ENCODE measurements around the gene CARD19. TPM values are rescaled to one million over a fixed set of nuclear protein-coding genes. Genes with fewer than 3 reads are reported as not detected.

CARD19 gene
- total and polyA plus RNA-seq, 9 of the 15 experiments (the other 6 are each of a cell fraction or from before 2014, with no cell fraction given): 0.90 to 34.9 (median 14.6) TPM

DNA sequence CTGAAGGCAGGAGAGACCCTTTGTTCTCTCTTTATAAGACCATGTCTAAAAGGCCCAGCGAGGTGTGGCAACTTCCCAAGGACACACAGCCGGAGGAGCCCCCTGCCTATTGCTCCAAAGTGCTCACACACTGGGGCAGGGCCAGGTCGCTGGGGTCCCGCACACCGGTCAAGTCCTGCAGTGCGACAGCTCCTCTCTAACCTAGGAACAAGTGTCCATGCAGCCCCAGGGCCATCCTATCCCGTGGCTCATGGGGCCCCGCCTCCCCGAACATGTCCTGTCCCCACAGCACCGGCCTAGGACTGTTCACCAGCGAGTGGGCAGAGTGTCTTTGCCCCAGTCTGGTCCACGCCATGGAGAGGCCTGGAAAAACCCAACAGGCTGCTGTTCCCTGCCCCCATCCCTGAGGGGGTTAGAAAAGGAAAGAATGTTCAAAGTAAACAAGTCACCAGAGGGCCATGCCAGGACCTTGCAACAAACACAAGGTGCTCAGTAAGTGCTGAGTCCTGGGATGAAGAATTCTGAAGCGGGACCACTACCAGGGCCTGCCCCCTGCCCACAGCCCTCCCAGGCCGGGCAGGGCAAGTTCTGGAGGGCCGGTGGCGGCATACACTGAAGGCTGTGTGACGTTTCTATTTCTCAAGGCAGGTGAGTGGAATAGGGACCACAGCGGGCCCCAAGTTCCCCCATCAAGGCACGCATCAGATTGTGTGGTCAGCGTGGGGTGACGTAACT, 37.1 kb downstream of the CARD19 start (continued):
- TF ChIP-seq, protein P1, sequence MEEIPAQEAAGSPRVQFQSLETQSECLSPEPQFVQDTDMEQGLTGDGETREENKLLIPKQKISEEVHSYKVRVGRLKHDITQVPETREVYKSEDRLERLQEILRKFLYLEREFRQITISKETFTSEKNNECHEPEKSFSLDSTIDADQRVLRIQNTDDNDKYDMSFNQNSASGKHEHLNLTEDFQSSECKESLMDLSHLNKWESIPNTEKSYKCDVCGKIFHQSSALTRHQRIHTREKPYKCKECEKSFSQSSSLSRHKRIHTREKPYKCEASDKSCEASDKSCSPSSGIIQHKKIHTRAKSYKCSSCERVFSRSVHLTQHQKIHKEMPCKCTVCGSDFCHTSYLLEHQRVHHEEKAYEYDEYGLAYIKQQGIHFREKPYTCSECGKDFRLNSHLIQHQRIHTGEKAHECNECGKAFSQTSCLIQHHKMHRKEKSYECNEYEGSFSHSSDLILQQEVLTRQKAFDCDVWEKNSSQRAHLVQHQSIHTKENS (CRISPR knock-in tag; IDR thresholded peaks at IDR 0.05): no peak
- peak; percentile 89; the same call in 1 of the 2 replicates for TF ChIP-seq ZKSCAN8 (CRISPR knock-in tag; IDR thresholded peaks at IDR 0.05)
- TF ChIP-seq, protein P2, sequence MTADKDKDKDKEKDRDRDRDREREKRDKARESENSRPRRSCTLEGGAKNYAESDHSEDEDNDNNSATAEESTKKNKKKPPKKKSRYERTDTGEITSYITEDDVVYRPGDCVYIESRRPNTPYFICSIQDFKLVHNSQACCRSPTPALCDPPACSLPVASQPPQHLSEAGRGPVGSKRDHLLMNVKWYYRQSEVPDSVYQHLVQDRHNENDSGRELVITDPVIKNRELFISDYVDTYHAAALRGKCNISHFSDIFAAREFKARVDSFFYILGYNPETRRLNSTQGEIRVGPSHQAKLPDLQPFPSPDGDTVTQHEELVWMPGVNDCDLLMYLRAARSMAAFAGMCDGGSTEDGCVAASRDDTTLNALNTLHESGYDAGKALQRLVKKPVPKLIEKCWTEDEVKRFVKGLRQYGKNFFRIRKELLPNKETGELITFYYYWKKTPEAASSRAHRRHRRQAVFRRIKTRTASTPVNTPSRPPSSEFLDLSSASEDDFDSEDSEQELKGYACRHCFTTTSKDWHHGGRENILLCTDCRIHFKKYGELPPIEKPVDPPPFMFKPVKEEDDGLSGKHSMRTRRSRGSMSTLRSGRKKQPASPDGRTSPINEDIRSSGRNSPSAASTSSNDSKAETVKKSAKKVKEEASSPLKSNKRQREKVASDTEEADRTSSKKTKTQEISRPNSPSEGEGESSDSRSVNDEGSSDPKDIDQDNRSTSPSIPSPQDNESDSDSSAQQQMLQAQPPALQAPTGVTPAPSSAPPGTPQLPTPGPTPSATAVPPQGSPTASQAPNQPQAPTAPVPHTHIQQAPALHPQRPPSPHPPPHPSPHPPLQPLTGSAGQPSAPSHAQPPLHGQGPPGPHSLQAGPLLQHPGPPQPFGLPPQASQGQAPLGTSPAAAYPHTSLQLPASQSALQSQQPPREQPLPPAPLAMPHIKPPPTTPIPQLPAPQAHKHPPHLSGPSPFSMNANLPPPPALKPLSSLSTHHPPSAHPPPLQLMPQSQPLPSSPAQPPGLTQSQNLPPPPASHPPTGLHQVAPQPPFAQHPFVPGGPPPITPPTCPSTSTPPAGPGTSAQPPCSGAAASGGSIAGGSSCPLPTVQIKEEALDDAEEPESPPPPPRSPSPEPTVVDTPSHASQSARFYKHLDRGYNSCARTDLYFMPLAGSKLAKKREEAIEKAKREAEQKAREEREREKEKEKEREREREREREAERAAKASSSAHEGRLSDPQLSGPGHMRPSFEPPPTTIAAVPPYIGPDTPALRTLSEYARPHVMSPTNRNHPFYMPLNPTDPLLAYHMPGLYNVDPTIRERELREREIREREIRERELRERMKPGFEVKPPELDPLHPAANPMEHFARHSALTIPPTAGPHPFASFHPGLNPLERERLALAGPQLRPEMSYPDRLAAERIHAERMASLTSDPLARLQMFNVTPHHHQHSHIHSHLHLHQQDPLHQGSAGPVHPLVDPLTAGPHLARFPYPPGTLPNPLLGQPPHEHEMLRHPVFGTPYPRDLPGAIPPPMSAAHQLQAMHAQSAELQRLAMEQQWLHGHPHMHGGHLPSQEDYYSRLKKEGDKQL (CRISPR knock-in tag; IDR thresholded peaks at IDR 0.05; ENCODE audit: borderline replicate concordance): no peak
- TF ChIP-seq EHMT2 (IDR thresholded peaks at IDR 0.05): no peak
- TF ChIP-seq PCBP2 (IDR thresholded peaks at IDR 0.05; ENCODE audit: low read depth, low read length, poor library complexity, severe bottlenecking): no peak
- TF ChIP-seq, protein P3, sequence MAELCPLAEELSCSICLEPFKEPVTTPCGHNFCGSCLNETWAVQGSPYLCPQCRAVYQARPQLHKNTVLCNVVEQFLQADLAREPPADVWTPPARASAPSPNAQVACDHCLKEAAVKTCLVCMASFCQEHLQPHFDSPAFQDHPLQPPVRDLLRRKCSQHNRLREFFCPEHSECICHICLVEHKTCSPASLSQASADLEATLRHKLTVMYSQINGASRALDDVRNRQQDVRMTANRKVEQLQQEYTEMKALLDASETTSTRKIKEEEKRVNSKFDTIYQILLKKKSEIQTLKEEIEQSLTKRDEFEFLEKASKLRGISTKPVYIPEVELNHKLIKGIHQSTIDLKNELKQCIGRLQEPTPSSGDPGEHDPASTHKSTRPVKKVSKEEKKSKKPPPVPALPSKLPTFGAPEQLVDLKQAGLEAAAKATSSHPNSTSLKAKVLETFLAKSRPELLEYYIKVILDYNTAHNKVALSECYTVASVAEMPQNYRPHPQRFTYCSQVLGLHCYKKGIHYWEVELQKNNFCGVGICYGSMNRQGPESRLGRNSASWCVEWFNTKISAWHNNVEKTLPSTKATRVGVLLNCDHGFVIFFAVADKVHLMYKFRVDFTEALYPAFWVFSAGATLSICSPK (IDR thresholded peaks at IDR 0.05; ENCODE audit: borderline replicate concordance): no peak
- peak; percentile 35; the same call in 1 of the 2 replicates for TF ChIP-seq ARID1B (IDR thresholded peaks at IDR 0.05)
- TF ChIP-seq ZNF217 (CRISPR knock-in tag; IDR thresholded peaks at IDR 0.05): no peak
- TF ChIP-seq ZNF431 (CRISPR knock-in tag; IDR thresholded peaks at IDR 0.05): no peak
- TF ChIP-seq TCFL5 (CRISPR knock-in tag; conservative IDR thresholded peaks at IDR 0.05): no peak
- TF ChIP-seq CREM (IDR thresholded peaks at IDR 0.05; ENCODE audit: low read depth): peak; percentile 86
- TF ChIP-seq ZNF212 (CRISPR knock-in tag; IDR thresholded peaks at IDR 0.05): no peak
- no peak for TF ChIP-seq ETS2 (tag; IDR thresholded peaks at IDR 0.05; ENCODE audit: borderline replicate concordance, poor library complexity, severe bottlenecking)
- no peak for TF ChIP-seq PHTF2 (CRISPR knock-in tag; IDR thresholded peaks at IDR 0.05)
- no peak for TF ChIP-seq ATF1 (CRISPR knock-in tag; IDR thresholded peaks at IDR 0.05)
- peak; percentile 78 for TF ChIP-seq ATF1 (tag; IDR thresholded peaks at IDR 0.05)
- TF ChIP-seq BRD4 (IDR thresholded peaks at IDR 0.05): no peak
- no peak for TF ChIP-seq POLR2G (IDR thresholded peaks at IDR 0.05; ENCODE audit: low read depth, low read length)
- TF ChIP-seq, protein P4, sequence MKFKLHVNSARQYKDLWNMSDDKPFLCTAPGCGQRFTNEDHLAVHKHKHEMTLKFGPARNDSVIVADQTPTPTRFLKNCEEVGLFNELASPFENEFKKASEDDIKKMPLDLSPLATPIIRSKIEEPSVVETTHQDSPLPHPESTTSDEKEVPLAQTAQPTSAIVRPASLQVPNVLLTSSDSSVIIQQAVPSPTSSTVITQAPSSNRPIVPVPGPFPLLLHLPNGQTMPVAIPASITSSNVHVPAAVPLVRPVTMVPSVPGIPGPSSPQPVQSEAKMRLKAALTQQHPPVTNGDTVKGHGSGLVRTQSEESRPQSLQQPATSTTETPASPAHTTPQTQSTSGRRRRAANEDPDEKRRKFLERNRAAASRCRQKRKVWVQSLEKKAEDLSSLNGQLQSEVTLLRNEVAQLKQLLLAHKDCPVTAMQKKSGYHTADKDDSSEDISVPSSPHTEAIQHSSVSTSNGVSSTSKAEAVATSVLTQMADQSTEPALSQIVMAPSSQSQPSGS (CRISPR knock-in tag; IDR thresholded peaks at IDR 0.05): peak; percentile 74; the same call in 1 of the 2 replicates

All from K562 (cell line).